Measurements from ENCODE around the gene PCIF1.

Gene PCIF1

DNA sequence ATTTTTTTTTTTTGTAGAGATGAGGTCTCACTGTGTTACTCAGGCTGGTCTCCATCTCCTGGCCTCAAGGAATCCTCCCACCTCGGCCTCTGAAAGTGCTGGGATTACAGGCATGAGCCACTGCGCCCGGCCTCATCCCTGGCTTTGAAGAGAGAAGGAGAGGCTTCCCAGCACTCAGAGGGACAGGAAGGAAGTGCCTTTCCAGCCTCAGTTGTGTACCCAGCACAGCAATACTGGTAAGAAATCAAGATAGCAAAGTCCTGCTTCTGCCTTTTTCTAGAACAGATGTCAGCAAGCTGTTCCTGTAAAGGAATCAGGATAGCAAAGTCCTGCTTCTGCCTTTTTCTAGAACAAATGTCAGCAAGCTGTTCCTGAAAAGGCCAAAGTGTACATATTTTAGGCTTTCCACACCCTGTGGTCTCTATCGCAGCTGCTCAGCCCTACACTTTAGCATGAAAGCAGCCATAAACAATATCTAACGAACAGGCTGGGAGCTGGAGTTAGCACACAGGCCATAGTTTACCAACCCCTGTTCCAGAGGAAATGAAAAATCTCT, 16.2 kb upstream of the PCIF1 start:
- no peak overlapping the region for H3K4me2 ChIP-seq (ENCODE audit: low read length)
- TF ChIP-seq EZH2phosphoT487 (IDR thresholded peaks at IDR 0.05; ENCODE audit: borderline replicate concordance, low read length) = no peak
- TF ChIP-seq, protein P1, sequence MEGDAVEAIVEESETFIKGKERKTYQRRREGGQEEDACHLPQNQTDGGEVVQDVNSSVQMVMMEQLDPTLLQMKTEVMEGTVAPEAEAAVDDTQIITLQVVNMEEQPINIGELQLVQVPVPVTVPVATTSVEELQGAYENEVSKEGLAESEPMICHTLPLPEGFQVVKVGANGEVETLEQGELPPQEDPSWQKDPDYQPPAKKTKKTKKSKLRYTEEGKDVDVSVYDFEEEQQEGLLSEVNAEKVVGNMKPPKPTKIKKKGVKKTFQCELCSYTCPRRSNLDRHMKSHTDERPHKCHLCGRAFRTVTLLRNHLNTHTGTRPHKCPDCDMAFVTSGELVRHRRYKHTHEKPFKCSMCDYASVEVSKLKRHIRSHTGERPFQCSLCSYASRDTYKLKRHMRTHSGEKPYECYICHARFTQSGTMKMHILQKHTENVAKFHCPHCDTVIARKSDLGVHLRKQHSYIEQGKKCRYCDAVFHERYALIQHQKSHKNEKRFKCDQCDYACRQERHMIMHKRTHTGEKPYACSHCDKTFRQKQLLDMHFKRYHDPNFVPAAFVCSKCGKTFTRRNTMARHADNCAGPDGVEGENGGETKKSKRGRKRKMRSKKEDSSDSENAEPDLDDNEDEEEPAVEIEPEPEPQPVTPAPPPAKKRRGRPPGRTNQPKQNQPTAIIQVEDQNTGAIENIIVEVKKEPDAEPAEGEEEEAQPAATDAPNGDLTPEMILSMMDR (IDR thresholded peaks at IDR 0.05; ENCODE audit: low read depth, low read length, poor library complexity, severe bottlenecking) = no peak
- H3K27ac ChIP-seq (ENCODE audit: low read depth, low read length) = no peak overlapping the region
- H3K4me3 ChIP-seq (ENCODE audit: low read length) = no peak overlapping the region
- no peaks in the 10 kb centered on the region for H3F3A ChIP-seq (ENCODE audit: control insufficient read depth, insufficient read depth)
- no peaks in the 10 kb centered on the region for H3K9me2 ChIP-seq (replicated peaks; ENCODE audit: control insufficient read depth, low read length)
- no peaks in the 10 kb centered on the region for H3K36me3 ChIP-seq (ENCODE audit: control insufficient read depth, low read length)
- peaks cover 23% of the 10 kb centered on the region for H3K27me3 ChIP-seq (ENCODE audit: control insufficient read depth, low read length)
- H3K79me2 ChIP-seq (ENCODE audit: control insufficient read depth, low read length) = no peaks in the 10 kb centered on the region
- no peaks in the 10 kb centered on the region for H4K20me1 ChIP-seq (ENCODE audit: control insufficient read depth, insufficient read depth, low read depth, low read length)
- H3K4me1 ChIP-seq (ENCODE audit: control insufficient read depth, low read length) = no peaks in the 10 kb centered on the region
- H3K9me3 ChIP-seq (ENCODE audit: control insufficient read depth, insufficient read depth, low read length) = no peaks in the 10 kb centered on the region

DNA sequence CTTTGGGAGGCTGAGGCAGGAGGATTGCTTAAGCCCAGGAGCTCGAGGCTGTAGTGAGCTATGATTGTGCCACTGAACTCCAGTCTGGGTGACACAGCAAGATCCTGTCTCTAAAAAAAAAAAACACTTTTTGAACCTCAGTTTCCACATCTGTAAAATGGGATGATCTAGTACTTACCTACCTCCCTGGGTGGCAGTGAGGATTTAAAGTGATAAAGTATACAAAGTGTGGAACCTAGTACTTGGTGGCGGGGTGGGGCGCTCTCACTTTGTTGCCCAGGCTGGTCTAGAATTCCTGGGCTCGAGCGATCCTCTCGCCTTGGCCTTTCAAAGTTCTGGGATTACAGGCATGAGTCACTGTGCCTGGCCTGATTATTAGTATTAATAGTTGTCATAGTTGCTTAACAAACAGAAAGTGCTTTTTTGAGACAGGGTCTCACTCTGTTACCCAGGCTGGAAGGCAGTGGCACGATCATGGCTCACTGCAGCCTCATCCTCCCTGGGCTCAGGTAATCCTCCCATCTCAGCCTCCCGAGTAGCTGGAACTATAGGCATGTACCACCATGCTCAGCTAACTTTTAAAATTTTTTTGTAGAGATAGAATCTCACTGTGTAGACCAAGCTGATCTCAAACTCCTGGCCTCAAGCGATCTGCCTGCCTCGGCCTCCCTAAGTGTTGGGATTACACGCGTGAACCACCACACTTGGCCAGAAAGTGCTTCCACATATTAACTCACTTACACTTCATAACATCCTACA, 15.5 kb upstream of the PCIF1 start:
- Histone ChIP-seq H3K36me3 (ENCODE audit: control insufficient read depth, low read length) (no peaks in the 10 kb centered on the region), H3K27ac (ENCODE audit: low read depth, low read length) (no peak overlapping the region)

DNA sequence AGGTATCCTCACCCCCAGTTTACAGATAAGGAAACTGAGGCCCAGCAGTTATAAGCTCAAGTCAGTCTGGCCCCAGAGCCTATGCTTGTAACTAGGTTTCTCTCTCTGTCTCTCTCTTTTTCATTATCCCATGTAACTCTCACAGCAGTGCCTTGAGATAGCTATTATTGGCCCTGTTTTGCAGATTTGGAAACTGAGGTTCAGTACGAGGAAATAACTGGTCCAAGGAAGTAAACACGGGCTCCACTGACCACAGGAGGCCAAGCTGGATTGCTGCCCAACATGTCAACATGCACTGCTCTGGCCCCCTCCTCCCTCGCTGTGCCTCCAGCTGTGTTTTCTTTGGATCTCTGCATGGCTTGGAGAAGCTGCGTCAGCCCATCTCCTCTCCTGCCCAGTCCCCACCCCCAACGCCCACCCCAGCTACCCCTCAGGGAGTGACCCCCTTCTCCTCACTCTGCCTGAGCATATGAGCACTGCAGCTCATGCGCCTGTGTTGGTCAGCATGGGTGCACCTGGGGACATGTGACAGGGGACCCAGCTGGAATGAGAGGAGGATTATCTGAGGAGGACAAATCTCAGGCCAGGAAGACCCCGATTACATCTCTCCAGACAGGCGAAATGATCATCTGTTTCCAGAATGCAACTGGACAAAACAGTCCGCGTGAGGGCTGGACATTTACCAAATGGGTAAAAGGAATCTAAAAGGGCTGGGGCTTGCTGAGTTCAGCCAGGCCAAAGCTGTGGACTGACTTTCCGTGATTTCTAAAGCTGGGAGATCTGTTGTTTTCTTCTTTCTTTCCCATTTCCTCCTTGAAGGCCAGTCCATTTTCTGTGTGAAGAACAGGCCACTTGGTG, 14.7 kb upstream of the PCIF1 start:
- H3K79me2 ChIP-seq (ENCODE audit: control insufficient read depth, low read length) = no peaks in the 10 kb centered on the region
- no peak overlapping the region for H3K27ac ChIP-seq (ENCODE audit: low read depth, low read length)
- TF ChIP-seq, protein P1 (IDR thresholded peaks at IDR 0.05; ENCODE audit: low read depth, low read length, poor library complexity, severe bottlenecking) = no peak
- TF ChIP-seq EZH2phosphoT487 (IDR thresholded peaks at IDR 0.05; ENCODE audit: borderline replicate concordance, low read length) = no peak

More for the DNA sequence above, 15.5 kb upstream of the PCIF1 start:
- H4K20me1 ChIP-seq (ENCODE audit: control insufficient read depth, insufficient read depth, low read depth, low read length) = no peaks in the 10 kb centered on the region
- H3K79me2 ChIP-seq (ENCODE audit: control insufficient read depth, low read length) = no peaks in the 10 kb centered on the region
- H3K4me1 ChIP-seq (ENCODE audit: control insufficient read depth, low read length) = no peaks in the 10 kb centered on the region
- peaks cover 23% of the 10 kb centered on the region for H3K27me3 ChIP-seq (ENCODE audit: control insufficient read depth, low read length)
- no peak overlapping the region for H3K4me2 ChIP-seq (ENCODE audit: low read length)
- no peak overlapping the region for H3K4me3 ChIP-seq (ENCODE audit: low read length)
- no peaks in the 10 kb centered on the region for H3K9me3 ChIP-seq (ENCODE audit: control insufficient read depth, insufficient read depth, low read length)
- TF ChIP-seq EZH2phosphoT487 (IDR thresholded peaks at IDR 0.05; ENCODE audit: borderline replicate concordance, low read length) = no peak
- TF ChIP-seq, protein P1 (IDR thresholded peaks at IDR 0.05; ENCODE audit: low read depth, low read length, poor library complexity, severe bottlenecking) = no peak
- no peaks in the 10 kb centered on the region for H3F3A ChIP-seq (ENCODE audit: control insufficient read depth, insufficient read depth)
- H3K9me2 ChIP-seq (replicated peaks; ENCODE audit: control insufficient read depth, low read length) = no peaks in the 10 kb centered on the region

More for the DNA sequence above, 14.7 kb upstream of the PCIF1 start:
- H3K9me3 ChIP-seq (ENCODE audit: control insufficient read depth, insufficient read depth, low read length) = no peaks in the 10 kb centered on the region
- no peak overlapping the region for H3K4me2 ChIP-seq (ENCODE audit: low read length)
- no peaks in the 10 kb centered on the region for H3K36me3 ChIP-seq (ENCODE audit: control insufficient read depth, low read length)
- H4K20me1 ChIP-seq (ENCODE audit: control insufficient read depth, insufficient read depth, low read depth, low read length) = no peaks in the 10 kb centered on the region
- H3K4me3 ChIP-seq (ENCODE audit: low read length) = no peak overlapping the region
- no peaks in the 10 kb centered on the region for H3K9me2 ChIP-seq (replicated peaks; ENCODE audit: control insufficient read depth, low read length)
- peaks cover 15% of the 10 kb centered on the region for H3K27me3 ChIP-seq (ENCODE audit: control insufficient read depth, low read length)
- H3F3A ChIP-seq (ENCODE audit: control insufficient read depth, insufficient read depth) = no peaks in the 10 kb centered on the region
- H3K4me1 ChIP-seq (ENCODE audit: control insufficient read depth, low read length) = no peaks in the 10 kb centered on the region
